CD4-positive, alpha-beta T cell treated with Interleukin-1 beta for 1 hour (primary cell): ENCODE measurements around the gene AKAP6.

ENCODE experiments used
- DNase-seq, 2 donors: peaks; one replicate each; pipeline ENCODE4 v3.0.0-alpha.2; 2020 to 2022

AKAP6 gene

GRCh38 chr14:32865827-32866376, 536.8 kb downstream of the AKAP6 start:
- no peak for DNase-seq

GRCh38 chr14:32883188-32883587, 554.1 kb downstream of the AKAP6 start:
- DNase-seq = no peak
